ENCODE results near the gene KCNAB2.

DNA sequence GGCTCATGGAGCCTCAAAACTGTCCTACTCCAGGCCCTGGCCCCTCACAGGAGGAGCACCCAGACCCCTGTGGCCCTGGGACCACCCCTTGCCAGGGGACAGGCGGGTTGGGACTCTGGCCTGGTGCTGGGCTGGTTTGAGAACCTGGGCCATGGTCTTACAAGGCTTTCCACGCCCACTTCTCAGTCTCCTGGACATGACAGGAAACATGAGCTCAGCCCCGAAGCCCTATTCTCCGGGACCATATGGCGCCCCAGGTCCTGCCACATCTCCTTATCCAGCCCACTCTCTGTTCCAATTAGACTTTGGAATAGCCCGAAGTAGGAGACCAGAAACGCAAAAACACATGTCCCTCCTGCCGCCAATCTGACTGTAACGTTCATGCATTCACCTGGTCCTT, 47.9 kb downstream of the KCNAB2 start:
- TF ChIP-seq CTCF (IDR thresholded peaks at IDR 0.05): no peak
- TF ChIP-seq EZH2 (IDR thresholded peaks at IDR 0.05; ENCODE audit: borderline replicate concordance, insufficient read depth, low read depth, low read length, poor library complexity, severe bottlenecking): no peak
